HUES64 (cell line): ENCODE data around the gene PPP2R3B.

Experiments used
- H3K27ac ChIP-seq: 2 replicates; pipeline ENCODE4 v1.7.0; 2013; ENCODE audit warnings: low read depth, low read length, inconsistent platforms
- H3K27me3 ChIP-seq: 2 replicates; pipeline ENCODE4 v1.6.1; 2013; ENCODE audit warnings: mild to moderate bottlenecking, low read length; ENCODE audit not compliant: insufficient read depth
- H3K36me3 ChIP-seq: 2 replicates; pipeline ENCODE4 v1.6.1; 2013; ENCODE audit warnings: mild to moderate bottlenecking, low read length; ENCODE audit not compliant: insufficient read depth
- H3K4me1 ChIP-seq: 2 replicates; pipeline ENCODE4 v1.6.1; 2013; ENCODE audit warnings: mild to moderate bottlenecking, low read length, moderate library complexity; ENCODE audit not compliant: insufficient read depth
- H3K4me3 ChIP-seq: 2 replicates; pipeline ENCODE4 v1.5.1; 2013; ENCODE audit warnings: mild to moderate bottlenecking, low read length, moderate library complexity
- H3K9ac ChIP-seq: 2 replicates; pipeline ENCODE4 v1.6.1; 2013; ENCODE audit warnings: mild to moderate bottlenecking, low read depth, low read length
- H3K9me3 ChIP-seq: 2 replicates; pipeline ENCODE4 v1.6.1; 2013; ENCODE audit warnings: low read depth, low read length; ENCODE audit not compliant: insufficient read depth
- WGBS: fragments of 150-250, 120-280 bp; methylation state at CpG from one replicate; pipeline ENCODE4 v1.1.7; 2013; ENCODE audit warnings: missing lambda C conversion rate; 5-methylcytosine and 5-hydroxymethylcytosine counted together

PPP2R3B gene

GRCh38 chrX:285076-285677, 101.5 kb downstream of the PPP2R3B start:
- Histone ChIP-seq H3K36me3 (peaks cover 56% of the 10 kb centered on the region), H3K9me3 (no peaks in the 10 kb centered on the region), H3K27me3 (no peaks in the 10 kb centered on the region), H3K4me1 (no peaks in the 10 kb centered on the region), H3K27ac (no peak overlapping the region), H3K9ac (no peak overlapping the region), H3K4me3 (no peak overlapping the region)
- WGBS = 90% methylated on average over 13 of the region's 13 CpGs
